Cardiac muscle cell (in vitro differentiated cells and primary cell): Measurements from ENCODE around the gene PTPRK. TPM values are rescaled to one million over a fixed set of nuclear protein-coding genes. Genes with fewer than 3 reads are reported as not detected.

ENCODE experiments used
- DNase-seq, 2 donors: peaks; one replicate each; pipeline versions ENCODE4 v3.0.0 to v3.0.0-alpha.2; 2010 to 2017; ENCODE audit warnings: low read depth in 1 of 2, low spot score in 1 of 2
- H3K27ac ChIP-seq: fragments of 200-600 bp; sonication (generic); 2 replicates; pipeline ENCODE4 v1.5.1; 2016
- H3K27me3 ChIP-seq: fragments of 200-600 bp; sonication (generic); 2 replicates; pipeline ENCODE4 v1.6.0; 2016; ENCODE audit warnings: control low read depth
- H3K36me3 ChIP-seq: fragments of 200-600 bp; sonication (generic); 2 replicates; pipeline ENCODE4 v1.5.1; 2016; ENCODE audit warnings: control low read depth
- H3K4me1 ChIP-seq: fragments of 200-600 bp; sonication (generic); 2 replicates; pipeline ENCODE4 v1.8.1; 2017; ENCODE audit warnings: low read depth, mild to moderate bottlenecking, mixed run types
- H3K4me3 ChIP-seq: fragments of 200-600 bp; sonication (generic); 2 replicates; pipeline ENCODE4 v1.5.1; 2016; ENCODE audit warnings: mild to moderate bottlenecking
- H3K9me3 ChIP-seq: fragments of 200-600 bp; sonication (generic); 2 replicates; pipeline ENCODE4 v1.5.1; 2017; ENCODE audit warnings: low read depth, mild to moderate bottlenecking, control low read depth
- polyA plus RNA-seq: library from polyadenylated mRNA; unstranded; fragments of >200 nt; fragmentation: Nextera tagmentation; extraction: Ambion mirVana; gene quantifications from 2 replicates; pipeline ENCODE4 v1.2.1, GENCODE V29; 2016
- total RNA-seq: library from RNA; depleted of rRNA; stranded (reverse); fragments of >200 nt; gene quantifications from 2 replicates; pipeline ENCODE4 v1.2.3, GENCODE V29; 2016
- TF ChIP-seq, protein P1 (sequence below): IDR thresholded peaks from 2 replicates; pipeline ENCODE4 v1.5.1; 2012; ENCODE audit warnings: low read depth, mild to moderate bottlenecking, low read length

PTPRK gene
- total and polyA plus RNA-seq, 2 experiments from 2014 or later, result 48.3 to 73.1 TPM

DNA sequence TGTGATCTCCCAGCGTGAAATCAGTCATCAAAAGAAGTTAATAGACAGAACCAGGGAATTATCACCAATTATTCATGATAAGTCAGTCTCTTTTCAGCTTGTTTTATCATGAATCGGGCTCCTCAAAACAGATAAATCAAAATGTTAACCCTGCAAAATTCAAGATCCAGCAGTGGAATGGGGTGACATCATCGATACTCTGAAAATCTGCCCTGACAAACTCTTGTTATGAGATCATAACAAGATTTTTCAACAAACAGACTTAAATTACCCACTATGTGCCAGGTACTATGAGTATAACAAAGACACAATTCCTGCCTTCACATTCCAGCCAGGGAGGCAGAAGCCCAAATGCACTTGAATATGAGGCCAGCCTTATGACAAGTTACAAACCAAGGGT, 64.4 kb downstream of the PTPRK start:
- Histone ChIP-seq H3K4me1 (peaks cover 3% of the 10 kb centered on the region), H3K27ac (no peak overlapping the region), H3K36me3 (no peaks in the 10 kb centered on the region), H3K4me3 (no peak overlapping the region), H3K27me3 (no peaks in the 10 kb centered on the region), H3K9me3 (no peaks in the 10 kb centered on the region)
- DNase-seq, result no peak
- TF ChIP-seq, protein P1, sequence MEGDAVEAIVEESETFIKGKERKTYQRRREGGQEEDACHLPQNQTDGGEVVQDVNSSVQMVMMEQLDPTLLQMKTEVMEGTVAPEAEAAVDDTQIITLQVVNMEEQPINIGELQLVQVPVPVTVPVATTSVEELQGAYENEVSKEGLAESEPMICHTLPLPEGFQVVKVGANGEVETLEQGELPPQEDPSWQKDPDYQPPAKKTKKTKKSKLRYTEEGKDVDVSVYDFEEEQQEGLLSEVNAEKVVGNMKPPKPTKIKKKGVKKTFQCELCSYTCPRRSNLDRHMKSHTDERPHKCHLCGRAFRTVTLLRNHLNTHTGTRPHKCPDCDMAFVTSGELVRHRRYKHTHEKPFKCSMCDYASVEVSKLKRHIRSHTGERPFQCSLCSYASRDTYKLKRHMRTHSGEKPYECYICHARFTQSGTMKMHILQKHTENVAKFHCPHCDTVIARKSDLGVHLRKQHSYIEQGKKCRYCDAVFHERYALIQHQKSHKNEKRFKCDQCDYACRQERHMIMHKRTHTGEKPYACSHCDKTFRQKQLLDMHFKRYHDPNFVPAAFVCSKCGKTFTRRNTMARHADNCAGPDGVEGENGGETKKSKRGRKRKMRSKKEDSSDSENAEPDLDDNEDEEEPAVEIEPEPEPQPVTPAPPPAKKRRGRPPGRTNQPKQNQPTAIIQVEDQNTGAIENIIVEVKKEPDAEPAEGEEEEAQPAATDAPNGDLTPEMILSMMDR, result no peak

DNA sequence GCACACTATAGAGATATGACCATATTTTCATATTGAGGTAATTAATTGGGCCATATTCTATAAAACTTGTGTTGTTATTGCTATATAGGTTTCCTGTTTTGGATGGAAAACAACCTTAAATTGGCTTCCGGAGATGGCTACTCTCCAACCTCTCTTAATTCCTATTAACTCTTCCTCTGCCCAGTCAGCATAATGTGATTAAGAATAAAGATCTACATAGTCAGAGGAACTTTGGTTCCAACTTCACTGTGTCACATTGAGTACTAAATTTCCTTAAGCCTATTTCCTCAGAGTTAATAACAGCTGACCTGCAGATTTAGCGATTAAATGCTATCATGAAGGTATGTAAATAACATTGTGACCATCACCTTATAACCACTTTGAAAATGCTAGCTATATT, 67.7 kb downstream of the PTPRK start:
- Histone ChIP-seq H3K9me3 (no peaks in the 10 kb centered on the region), H3K27me3 (no peaks in the 10 kb centered on the region), H3K4me3 (no peak overlapping the region), H3K4me1 (peaks cover 3% of the 10 kb centered on the region), H3K27ac (no peak overlapping the region), H3K36me3 (no peaks in the 10 kb centered on the region)
- TF ChIP-seq, protein P1, result no peak
- DNase-seq, result no peak

DNA sequence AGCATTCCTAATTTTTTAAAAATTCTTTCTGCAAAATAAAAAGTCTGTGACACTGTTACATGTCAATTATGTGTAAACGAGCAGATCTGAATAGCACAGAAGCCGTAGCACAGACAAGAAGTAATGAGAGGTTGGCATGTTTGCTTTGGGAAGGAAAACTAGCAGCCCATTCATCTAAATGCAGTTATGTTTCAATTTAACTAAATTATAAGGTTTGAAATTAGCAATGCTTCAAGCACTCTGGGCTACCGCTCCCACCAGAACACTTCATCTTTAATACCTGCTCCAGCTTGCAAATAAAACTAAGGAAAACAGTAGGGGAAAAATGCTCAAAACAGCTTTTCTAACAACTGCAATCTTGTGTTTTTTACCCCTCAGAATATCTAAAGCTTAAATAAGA, 73.9 kb downstream of the PTPRK start:
- no peak overlapping the region for H3K27ac ChIP-seq
- no peaks in the 10 kb centered on the region for H3K4me1 ChIP-seq
- H3K9me3 ChIP-seq, result no peaks in the 10 kb centered on the region
- no peaks in the 10 kb centered on the region for H3K27me3 ChIP-seq
- H3K4me3 ChIP-seq, result no peak overlapping the region
- no peaks in the 10 kb centered on the region for H3K36me3 ChIP-seq
- DNase-seq, result no peak
- TF ChIP-seq, protein P1, result no peak

DNA sequence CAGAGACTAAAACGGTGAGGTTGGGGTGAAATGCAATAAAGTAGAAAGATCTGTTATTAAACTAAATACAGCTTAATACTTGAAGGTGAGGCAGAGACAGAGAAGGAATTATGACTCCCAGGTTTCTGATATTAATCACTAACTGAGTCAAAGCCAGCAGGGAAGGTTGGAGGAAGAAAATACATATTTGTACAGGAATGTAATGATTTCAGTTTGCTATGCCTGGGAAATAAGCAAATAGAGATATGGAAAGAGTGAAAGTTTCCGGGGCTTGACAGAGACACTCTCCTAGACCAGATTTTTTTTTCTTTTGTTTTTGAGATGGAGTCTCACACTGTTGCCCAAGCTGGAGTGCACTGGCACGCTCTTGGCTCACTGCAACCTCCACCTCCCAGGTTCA, 76.8 kb downstream of the PTPRK start:
- Histone ChIP-seq H3K27ac (no peak overlapping the region), H3K4me3 (no peak overlapping the region), H3K4me1 (no peaks in the 10 kb centered on the region), H3K27me3 (no peaks in the 10 kb centered on the region), H3K9me3 (no peaks in the 10 kb centered on the region), H3K36me3 (no peaks in the 10 kb centered on the region)
- DNase-seq, result peak in 1 of 2 donors; percentile 6
- TF ChIP-seq, protein P1, result no peak

DNA sequence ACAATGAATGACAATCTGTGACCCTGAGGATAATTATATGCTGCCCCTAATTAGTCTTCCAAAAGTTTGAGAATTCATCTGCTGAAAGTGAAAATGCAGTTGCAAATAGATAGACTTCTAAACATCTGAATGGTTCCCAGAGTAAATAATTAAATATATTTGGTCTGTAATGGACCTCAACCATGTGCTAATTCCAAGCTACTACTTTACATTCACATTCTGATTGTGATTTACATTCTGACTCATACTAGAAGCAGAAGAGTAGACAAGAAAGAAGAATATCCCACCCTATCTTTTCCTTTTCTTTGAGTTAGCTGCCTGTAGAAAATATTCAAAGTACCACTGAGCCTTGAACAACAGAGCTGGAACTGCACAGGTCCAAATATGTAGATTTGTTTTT, 80.8 kb downstream of the PTPRK start:
- no peak overlapping the region for H3K4me3 ChIP-seq

More for the DNA sequence above, 80.8 kb downstream of the PTPRK start:
- no peak for DNase-seq
- Histone ChIP-seq H3K36me3 (no peaks in the 10 kb centered on the region), H3K27ac (no peak overlapping the region), H3K9me3 (no peaks in the 10 kb centered on the region), H3K4me1 (no peaks in the 10 kb centered on the region), H3K27me3 (no peaks in the 10 kb centered on the region)
- TF ChIP-seq, protein P1, result no peak
